HG03354 (cell line): ENCODE results near the gene ACSS2.
"Not testable (repeated sequence)": the region's sequence is repeated elsewhere in the genome, so short reads cannot be mapped to it uniquely, and the experiment has no call there.

ENCODE experiments used
- ATAC-seq: cut with Tn5 transposase; IDR thresholded peaks from one replicate; pipeline ENCODE4 v1.9.1; 2021; ENCODE audit warnings: mild to moderate bottlenecking; ENCODE audit not compliant: unreplicated experiment, poor library complexity, severe bottlenecking

ACSS2 gene

GRCh38 chr20:34873583-34874093, 2.8 kb upstream of the ACSS2 start:
- ATAC-seq, result no peak

GRCh38 chr20:34874094-34874654, 2.2 kb upstream of the ACSS2 start:
- ATAC-seq, result no peak

- ATAC-seq, result peak; percentile 49
Observed at GRCh38 chr20:34875642-34876405, 588 bp upstream of the ACSS2 start.

- no peak for ATAC-seq
Observed at GRCh38 chr20:34880215-34880850, 3.9 kb downstream of the ACSS2 start.

- not testable (repeated sequence) for ATAC-seq
Observed at GRCh38 chr20:34880971-34881370, 4.6 kb downstream of the ACSS2 start.

GRCh38 chr20:34881689-34882088, 5.3 kb downstream of the ACSS2 start:
- ATAC-seq, result no peak

GRCh38 chr20:34883087-34883688, 6.8 kb downstream of the ACSS2 start:
- no peak for ATAC-seq

GRCh38 chr20:34883809-34884208, 7.4 kb downstream of the ACSS2 start:
- ATAC-seq, result no peak

GRCh38 chr20:34884260-34884659, 7.8 kb downstream of the ACSS2 start:
- no peak for ATAC-seq

- ATAC-seq, result no peak
Observed at GRCh38 chr20:34886122-34886521, 9.7 kb downstream of the ACSS2 start.

- no peak for ATAC-seq
Observed at GRCh38 chr20:34887023-34887422, 10.6 kb downstream of the ACSS2 start.

GRCh38 chr20:34888468-34888867, 12.1 kb downstream of the ACSS2 start:
- no peak for ATAC-seq

- ATAC-seq, result no peak
Observed at GRCh38 chr20:34891166-34892062, 15.0 kb downstream of the ACSS2 start.

GRCh38 chr20:34892671-34893070, 16.3 kb downstream of the ACSS2 start:
- ATAC-seq, result no peak

GRCh38 chr20:34894723-34895122, 18.3 kb downstream of the ACSS2 start:
- no peak for ATAC-seq

- no peak for ATAC-seq
Observed at GRCh38 chr20:34895465-34895864, 19.1 kb downstream of the ACSS2 start.

- ATAC-seq, result no peak
Observed at GRCh38 chr20:34896086-34896621, 19.7 kb downstream of the ACSS2 start.

- not testable (repeated sequence) for ATAC-seq
Observed at GRCh38 chr20:34898129-34898528, 21.7 kb downstream of the ACSS2 start.

GRCh38 chr20:34898731-34899130, 22.3 kb downstream of the ACSS2 start:
- not testable (repeated sequence) for ATAC-seq
